ENCODE results near the gene NUTF2.

GRCh38 chr16:67862623-67863583 is 16.2 kb downstream of the NUTF2 start:
- TF ChIP-seq MAX (IDR thresholded peaks at IDR 0.05): no peak
- no peak for TF ChIP-seq ZBTB33 (IDR thresholded peaks at IDR 0.05; ENCODE audit: extremely low read depth, insufficient replicate concordance, low read length)
- no peak for TF ChIP-seq CTCF (IDR thresholded peaks at IDR 0.05 in 2 of 3, conservative IDR thresholded peaks at IDR 0.05 in 1 of 3; ENCODE audit: borderline replicate concordance in 1 of 3, insufficient read depth in 1 of 3, low read depth in 2 of 3, low read length in 2 of 3)
- TF ChIP-seq EZH2 (IDR thresholded peaks at IDR 0.05): no peak
- no peak for TF ChIP-seq POLR2AphosphoS5 (IDR thresholded peaks at IDR 0.05; ENCODE audit: low read depth, low read length)
- TF ChIP-seq REST (IDR thresholded peaks at IDR 0.05; ENCODE audit: low read depth): no peak
- TF ChIP-seq TCF7L2 (IDR thresholded peaks at IDR 0.05; ENCODE audit: borderline replicate concordance, extremely low read depth, insufficient read depth, insufficient read length): no peak
